ENCODE data around the gene ALOX15B. TPM values are rescaled to one million over a fixed set of nuclear protein-coding genes. Genes with fewer than 3 reads are reported as not detected.

ALOX15B gene
- total and polyA plus RNA-seq, 2 of the 13 experiments (the other 11 are each of a cell fraction or from before 2014, with no cell fraction given) = not detected

GRCh38 chr17:8072729-8073461 is 34.0 kb downstream of the ALOX15B start:
- Histone ChIP-seq H3K4me1 (ENCODE audit: insufficient read depth, low read length) (no peaks in the 10 kb centered on the region; the same call in 1 of the 2 replicates), H2AFZ (ENCODE audit: low read length) (no peak overlapping the region), H3K4me2 (ENCODE audit: low read depth, low read length) (no peak overlapping the region), H3K9me3 (ENCODE audit: low read length) (no peaks in the 10 kb centered on the region), H3K27ac (ENCODE audit: extremely low read length, insufficient read depth, low read length) (no peak overlapping the region), H3K4me3 (replicated peaks in 1 of 3; ENCODE audit: insufficient read depth in 1 of 3, low read depth in 2 of 3, low read length in 3 of 3) (no peak overlapping the region), H3K79me2 (ENCODE audit: insufficient read depth, low read length) (no peaks in the 10 kb centered on the region), H4K20me1 (ENCODE audit: insufficient read depth, low read length) (peaks cover 11% of the 10 kb centered on the region; the same call in 1 of the 2 replicates), H3K9ac (ENCODE audit: insufficient read depth, low read depth, low read length) (no peak overlapping the region), H3K27me3 (ENCODE audit: control insufficient read depth in 1 of 2, insufficient read depth in 2 of 2, low read length in 2 of 2) (peaks cover 26 to 85% of the 10 kb centered on the region in 2 experiments), H3K36me3 (replicated peaks in 1 of 2; ENCODE audit: control insufficient read depth in 1 of 2, insufficient read depth in 2 of 2, low read length in 2 of 2) (no peaks in the 10 kb centered on the region)
- no TSS peak for BruUV-seq (replicated peaks)
- ChIA-PET POLR2A (no interaction called here), CTCF (ENCODE audit: low intra/inter-chr PET ratio, low total read pairs) (no interaction called here)
- in situ Hi-C loops (cut with HindIII; ENCODE audit: extremely low pct_ligation_motif_present, low pct_unique_long_range_greater_than_20kb) = loop anchor here (5.0 kb wide), 1 partner anchor 44 kb away; the partner anchor contains the start of gene ALOXE3
- ATAC-seq (no peak), DNase-seq (ENCODE audit: low spot score) (no peak), FAIRE-seq (no peak)
- TF ChIP-seq TAF1 (CRISPR knock-in tag; IDR thresholded peaks at IDR 0.05) (no peak), ZNF451 (CRISPR knock-in tag; IDR thresholded peaks at IDR 0.05) (no peak), AGO1 (IDR thresholded peaks at IDR 0.05; ENCODE audit: low read depth, low read length, poor library complexity, severe bottlenecking) (peak; percentile 4), MNT (IDR thresholded peaks at IDR 0.05) (peak; percentile 88), NRL (CRISPR knock-in tag; IDR thresholded peaks at IDR 0.05; ENCODE audit: borderline replicate concordance) (no peak)
- TF ChIP-seq, protein P1, sequence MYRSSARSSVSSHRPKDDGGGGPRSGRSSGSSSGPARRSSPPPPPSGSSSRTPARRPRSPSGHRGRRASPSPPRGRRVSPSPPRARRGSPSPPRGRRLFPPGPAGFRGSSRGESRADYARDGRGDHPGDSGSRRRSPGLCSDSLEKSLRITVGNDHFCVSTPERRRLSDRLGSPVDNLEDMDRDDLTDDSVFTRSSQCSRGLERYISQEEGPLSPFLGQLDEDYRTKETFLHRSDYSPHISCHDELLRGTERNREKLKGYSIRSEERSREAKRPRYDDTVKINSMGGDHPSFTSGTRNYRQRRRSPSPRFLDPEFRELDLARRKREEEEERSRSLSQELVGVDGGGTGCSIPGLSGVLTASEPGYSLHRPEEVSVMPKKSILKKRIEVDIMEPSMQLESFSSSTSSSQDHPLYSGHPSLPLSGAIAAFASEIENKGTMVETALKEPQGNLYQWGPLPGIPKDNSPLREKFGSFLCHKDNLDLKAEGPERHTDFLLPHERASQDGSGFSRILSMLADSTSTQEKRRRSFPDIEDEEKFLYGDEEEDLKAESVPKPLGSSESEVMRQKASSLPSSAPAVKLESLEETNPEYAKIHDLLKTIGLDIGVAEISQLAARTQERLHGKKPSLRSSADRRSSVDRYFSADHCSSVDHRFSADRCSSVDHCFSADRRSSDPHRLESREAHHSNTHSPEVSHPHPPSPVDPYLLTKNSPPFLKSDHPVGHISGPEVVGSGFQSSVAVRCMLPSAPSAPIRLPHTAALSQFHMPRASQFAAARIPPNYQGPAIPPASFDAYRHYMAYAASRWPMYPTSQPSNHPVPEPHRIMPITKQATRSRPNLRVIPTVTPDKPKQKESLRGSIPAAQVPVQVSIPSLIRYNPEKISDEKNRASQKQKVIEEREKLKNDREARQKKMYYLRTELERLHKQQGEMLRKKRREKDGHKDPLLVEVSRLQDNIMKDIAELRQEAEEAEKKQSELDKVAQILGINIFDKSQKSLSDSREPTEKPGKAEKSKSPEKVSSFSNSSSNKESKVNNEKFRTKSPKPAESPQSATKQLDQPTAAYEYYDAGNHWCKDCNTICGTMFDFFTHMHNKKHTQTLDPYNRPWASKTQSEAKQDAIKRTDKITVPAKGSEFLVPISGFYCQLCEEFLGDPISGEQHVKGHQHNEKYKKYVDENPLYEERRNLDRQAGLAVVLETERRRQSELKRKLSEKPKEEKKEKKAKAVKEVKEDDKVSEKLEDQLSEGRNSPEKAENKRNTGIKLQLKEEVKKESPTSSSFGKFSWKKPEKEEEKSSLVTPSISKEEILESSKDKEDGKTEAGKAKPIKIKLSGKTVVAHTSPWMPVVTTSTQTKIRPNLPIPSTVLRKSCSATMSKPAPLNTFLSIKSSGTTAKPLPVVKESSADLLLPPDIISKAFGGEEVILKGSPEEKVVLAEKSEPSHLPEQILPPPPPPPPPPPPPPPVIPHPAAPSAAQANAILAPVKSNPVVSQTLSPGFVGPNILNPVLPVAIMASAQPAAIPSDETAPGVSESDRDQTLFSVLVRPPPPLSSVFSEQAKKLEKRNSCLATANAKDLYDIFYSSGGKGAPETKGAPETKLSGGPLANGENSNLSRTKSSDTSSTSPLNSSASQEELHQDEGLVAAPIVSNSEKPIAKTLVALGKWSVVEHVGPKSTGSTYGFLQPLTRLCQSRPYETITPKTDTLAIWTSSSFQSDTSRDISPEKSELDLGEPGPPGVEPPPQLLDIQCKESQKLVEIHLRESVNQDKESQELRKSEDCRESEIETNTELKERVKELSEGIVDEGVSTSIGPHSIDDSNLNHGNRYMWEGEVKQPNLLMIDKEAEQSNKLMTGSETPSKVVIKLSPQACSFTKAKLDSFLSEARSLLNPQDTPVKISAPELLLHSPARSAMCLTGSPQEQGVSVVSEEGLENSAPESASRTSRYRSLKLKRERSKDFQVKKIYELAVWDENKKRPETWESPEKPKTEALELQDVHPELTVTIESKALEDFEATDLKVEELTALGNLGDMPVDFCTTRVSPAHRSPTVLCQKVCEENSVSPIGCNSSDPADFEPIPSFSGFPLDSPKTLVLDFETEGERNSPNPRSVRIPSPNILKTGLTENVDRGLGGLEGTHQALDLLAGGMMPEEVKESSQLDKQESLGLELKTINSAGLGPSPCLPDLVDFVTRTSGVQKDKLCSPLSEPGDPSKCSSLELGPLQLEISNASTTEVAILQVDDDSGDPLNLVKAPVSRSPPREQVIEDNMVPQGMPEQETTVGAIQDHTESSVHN (CRISPR knock-in tag; IDR thresholded peaks at IDR 0.05) = no peak
- TF ChIP-seq, protein P2, sequence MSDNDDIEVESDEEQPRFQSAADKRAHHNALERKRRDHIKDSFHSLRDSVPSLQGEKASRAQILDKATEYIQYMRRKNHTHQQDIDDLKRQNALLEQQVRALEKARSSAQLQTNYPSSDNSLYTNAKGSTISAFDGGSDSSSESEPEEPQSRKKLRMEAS (IDR thresholded peaks at IDR 0.05) = no peak; the same call in 1 of the 2 replicates
- 45% methylated on average over 28 of the region's 40 CpGs for WGBS (ENCODE audit: low lambda C conversion rate)
- intact Hi-C loops (cut with micrococcal nuclease; ENCODE audit: unreplicated experiment) = no loop called here
